Left lung (tissue), 10 donors: ENCODE results near the gene C6orf47. TPM values are rescaled to one million over a fixed set of nuclear protein-coding genes. Genes with fewer than 3 reads are reported as not detected.

Source experiments
- ATAC-seq: fragments of 200-7000 bp; cut with Tn5 transposase; one replicate; pipeline ENCODE4 v1.9.1; 2020; ENCODE audit warnings: moderate library complexity
- DNase-seq, 4 donors: peaks; one replicate each; pipeline ENCODE4 v3.0.0-alpha.2; 2013 to 2020
- H3K27ac ChIP-seq, 2 donors: fragments of 200-600 bp; sonication (generic) in 1 of 2; one replicate each; pipeline versions ENCODE4 v1.5.0 to v1.8.0; 2020 to 2021
- H3K27me3 ChIP-seq, 2 donors: fragments of 200-600 bp; sonication (generic) in 1 of 2; one replicate each; pipeline versions ENCODE4 v1.5.0 to v1.8.0; 2020 to 2021
- H3K36me3 ChIP-seq, 2 donors: fragments of 200-600 bp; sonication (generic) in 1 of 2; one replicate each; pipeline versions ENCODE4 v1.5.0 to v1.8.0; 2020 to 2021
- H3K4me1 ChIP-seq, 2 donors: fragments of 200-600 bp; one replicate each; pipeline ENCODE4 v1.8.0; 2021
- H3K4me3 ChIP-seq, 2 donors: fragments of 200-600 bp; sonication (generic) in 1 of 2; one replicate each; pipeline versions ENCODE4 v1.5.0 to v1.8.0; 2020 to 2021; ENCODE audit warnings: mild to moderate bottlenecking in 1 of 2
- H3K9me3 ChIP-seq, 2 donors: fragments of 200-600 bp; sonication (generic) in 1 of 2; one replicate each; pipeline versions ENCODE4 v1.5.0 to v1.8.0; 2020 to 2021
- CTCF ChIP-seq, 2 donors: fragments of 200-600 bp; sonication (generic) in 1 of 2; IDR thresholded peaks; one replicate each; pipeline versions ENCODE4 v1.5.0 to v1.8.0; 2021; ENCODE audit warnings: antibody characterized with exemption in 2 of 2
- intact Hi-C, 2 donors: fragments of 100-400 bp; cut with DNase I; formaldehyde crosslinking; loops; one replicate each; pipeline versions ENCODE4 v1.11.2 to v1.14.2; 2022
- polyA plus RNA-seq, 6 donors: library from polyadenylated mRNA; unstranded; fragments of 120-200 nt; gene quantifications; one replicate each; pipeline ENCODE4 v1.2.1, GENCODE V29; 2013; ENCODE audit not compliant: insufficient read length in 6 of 6
- total RNA-seq, 2 donors: library from RNA; stranded (reverse); fragmentation: NEBNext Ultra II Directional; extraction: Animal tissue kit (Norgen Biotek cat#: 25700); gene quantifications; one replicate each; pipeline ENCODE4 v1.2.1, GENCODE V29; 2021
- donor health status: DM: no; HTN: yes; CAD: no.
- donor health status: DM: no; HTN: no; CAD: no.

Gene C6orf47
- total and polyA plus RNA-seq, 8 donors = 15.3 to 23.8 (median 18.2) TPM

DNA sequence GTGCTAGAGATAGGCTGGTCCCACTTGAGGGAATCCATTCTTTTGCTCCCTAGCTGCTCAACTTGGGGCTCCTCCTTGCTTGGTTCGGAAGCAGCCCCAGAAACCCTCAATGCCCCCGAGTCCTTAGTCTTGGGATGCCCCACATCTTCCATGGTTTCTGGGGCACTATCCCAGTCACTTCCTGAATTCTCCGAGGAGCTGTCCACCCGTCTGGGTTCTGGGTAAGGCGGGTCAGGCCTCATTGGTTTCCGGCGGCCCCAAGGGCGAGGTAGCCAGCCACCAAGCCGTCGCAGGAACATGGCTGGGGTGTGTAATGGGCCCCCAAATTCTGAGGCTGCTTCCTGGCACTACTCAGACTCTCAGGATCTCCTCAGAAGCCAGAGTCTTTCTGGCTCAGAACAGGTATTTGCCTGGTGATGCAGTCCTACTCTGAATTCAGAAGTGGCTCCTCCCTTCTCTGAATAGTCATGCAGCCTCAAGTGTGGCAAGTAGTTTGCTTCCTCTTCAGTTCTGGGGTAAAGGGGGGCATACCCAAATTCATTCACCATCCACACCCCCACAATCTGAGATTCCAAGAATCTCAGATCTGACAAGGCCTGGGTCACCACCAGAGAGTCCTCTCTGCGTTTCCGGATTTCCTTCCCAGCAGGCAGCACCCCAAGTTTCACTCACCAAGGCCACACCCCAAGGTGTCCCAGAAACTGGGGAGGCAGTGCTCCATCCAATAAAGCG lies 763 bp downstream of the C6orf47 start:
- peak in 1 of 4 donors; percentile 36 for DNase-seq
- Histone ChIP-seq H3K4me1 (peaks cover 28 to 77% of the 10 kb centered on the region in 2 donors), H3K27me3 (no peaks in the 10 kb centered on the region), H3K36me3 (peaks cover 0 to 47% of the 10 kb centered on the region in 2 donors), H3K27ac (peak overlapping the region; percentile 82 to 90), H3K9me3 (no peaks in the 10 kb centered on the region), H3K4me3 (peak overlapping the region; percentile 73 to 92)
- intact Hi-C loops = no loop called here
- TF ChIP-seq CTCF (IDR thresholded peaks at IDR 0.05) = no peak
- peak; percentile 53 for ATAC-seq

GRCh38 chr6:31658983-31659648 lies 1.5 kb downstream of the C6orf47 start:
- TF ChIP-seq CTCF (IDR thresholded peaks at IDR 0.05) = no peak
- H3K27ac ChIP-seq = peak overlapping the region in 1 of 2 donors; percentile 90
- H3K36me3 ChIP-seq = peaks cover 0 to 47% of the 10 kb centered on the region in 2 donors
- ATAC-seq (no peak), DNase-seq (peak in 1 of 4 donors; percentile 51)
- peak overlapping the region; percentile 73 to 92 for H3K4me3 ChIP-seq
- peaks cover 25 to 74% of the 10 kb centered on the region in 2 donors for H3K4me1 ChIP-seq
- no peaks in the 10 kb centered on the region for H3K27me3 ChIP-seq
- H3K9me3 ChIP-seq = no peaks in the 10 kb centered on the region
- intact Hi-C loops = no loop called here

GRCh38 chr6:31658158-31658688 lies 2.4 kb downstream of the C6orf47 start:
- Histone ChIP-seq H3K4me1 (peaks cover 16 to 74% of the 10 kb centered on the region in 2 donors), H3K4me3 (peak overlapping the region in 1 of 2 donors; percentile 92), H3K36me3 (peaks cover 0 to 39% of the 10 kb centered on the region in 2 donors), H3K9me3 (no peaks in the 10 kb centered on the region), H3K27ac (peak overlapping the region in 1 of 2 donors; percentile 37), H3K27me3 (no peaks in the 10 kb centered on the region)
- peak in 1 of 4 donors; percentile 40 for DNase-seq
- no peak for ATAC-seq
- no peak for TF ChIP-seq CTCF (IDR thresholded peaks at IDR 0.05)
- intact Hi-C loops = no loop called here

- Histone ChIP-seq H3K36me3 (peaks cover 0 to 34% of the 10 kb centered on the region in 2 donors), H3K27ac (peak overlapping the region in 1 of 2 donors; percentile 37), H3K9me3 (no peaks in the 10 kb centered on the region), H3K4me3 (no peak overlapping the region), H3K4me1 (peaks cover 15 to 70% of the 10 kb centered on the region in 2 donors), H3K27me3 (no peaks in the 10 kb centered on the region)
- no peak for TF ChIP-seq CTCF (IDR thresholded peaks at IDR 0.05)
- DNase-seq (no peak), ATAC-seq (no peak)
- intact Hi-C loops = no loop called here
Measured at GRCh38 chr6:31657406-31658157, 3.0 kb downstream of the C6orf47 start.
